Stomach (tissue), 9 donors: ENCODE measurements around the gene B4GALNT3. TPM values are rescaled to one million over a fixed set of nuclear protein-coding genes. Genes with fewer than 3 reads are reported as not detected.

Source experiments
- DNase-seq, 2 donors: peaks; one replicate each; pipeline versions ENCODE4 v3.0.0 to v3.0.0-alpha.2; 2013 to 2019
- H3K27ac ChIP-seq, 5 donors: fragments of 200-600 bp in 4 of 5; sonication (generic) in 4 of 5; one replicate each; pipeline ENCODE4 v1.5.1; 2013 to 2019; ENCODE audit warnings: mild to moderate bottlenecking in 1 of 5, moderate library complexity in 1 of 5
- H3K27me3 ChIP-seq, 3 donors: fragments of 200-600 bp; sonication (generic); one replicate each; pipeline ENCODE4 v1.5.1; 2017 to 2019; ENCODE audit warnings: mixed run types in 1 of 3
- H3K36me3 ChIP-seq, 4 donors: fragments of 200-600 bp; sonication (generic); 1 replicate in 3 of 4; 2 replicates in 1 of 4; pipeline ENCODE4 v1.5.1; 2016 to 2019
- H3K4me1 ChIP-seq, 4 donors: fragments of 200-600 bp; sonication (generic); one replicate each; pipeline ENCODE4 v1.5.1; 2016 to 2019
- H3K4me3 ChIP-seq, 4 donors: fragments of 200-600 bp; sonication (generic) in 3 of 4; one replicate each; pipeline ENCODE4 v1.5.1; 2016 to 2019; ENCODE audit warnings: mild to moderate bottlenecking in 1 of 4
- H3K9me3 ChIP-seq, 4 donors: fragments of 200-600 bp; sonication (generic); one replicate each; pipeline ENCODE4 v1.5.1; 2016 to 2019
- EP300 ChIP-seq: sonication (generic); formaldehyde crosslinking; IDR thresholded peaks from one replicate; pipeline ENCODE4 v1.6.1; 2017; ENCODE audit warnings: antibody characterized with exemption
- POLR2A ChIP-seq, 4 donors: fragments of 450-650 bp; IDR thresholded peaks; one replicate each; pipeline ENCODE4 v1.6.1; 2016; ENCODE audit warnings: antibody characterized with exemption in 4 of 4, control low read depth in 2 of 4, mild to moderate bottlenecking in 1 of 4, moderate library complexity in 1 of 4
- POLR2AphosphoS5 ChIP-seq, 3 donors: sonication (generic); formaldehyde crosslinking; IDR thresholded peaks; one replicate each; pipeline ENCODE4 v1.6.1; 2016; ENCODE audit warnings: antibody characterized with exemption in 3 of 3
- WGBS, 5 donors: extraction: QIAGEN DNeasy Blood & Tissue Kit in 3 of 5; methylation state at CpG; one replicate each; pipeline versions ENCODE4 v1.1.5 to v1.1.7; 2013 to 2018; 5-methylcytosine and 5-hydroxymethylcytosine counted together
- intact Hi-C: fragments of 100-400 bp; cut with DNase I; formaldehyde crosslinking; loops from one replicate; pipeline ENCODE4 v1.15.1; 2023; ENCODE audit warnings: low total_unique reads
- polyA plus RNA-seq, 3 donors: library from polyadenylated mRNA; stranded (reverse); fragments of 200-250 nt; gene quantifications; one replicate each; pipeline ENCODE4 v1.2.3, GENCODE V29; 2013
- total RNA-seq, 5 donors: library from RNA; depleted of rRNA; stranded (reverse); fragments of >200 nt; gene quantifications; one replicate each; pipeline versions ENCODE4 v1.1.0 to v1.2.3, GENCODE V29; 2014 to 2016
- TF ChIP-seq, protein P1 (sequence below), 7 experiments: fragments of 450-650 bp in 4 of 7; fragments of 200-600 bp in 3 of 7; sonication (generic) in 3 of 7; IDR thresholded peaks; one replicate each; pipeline ENCODE4 v1.5.1; 2016 to 2019; ENCODE audit warnings: antibody characterized with exemption in 7 of 7, control low read depth in 2 of 7, mild to moderate bottlenecking in 1 of 7
- donor health status: healthy with polysubstance abuse.
- donor health status: Bipolar disorder and iron deficiency.
- donor health status: healthy.

The B4GALNT3 gene
- total and polyA plus RNA-seq, 8 donors: 20.8 to 332 (median 71.0) TPM

- Histone ChIP-seq H3K27ac (no peak overlapping the region), H3K36me3 (no peaks in the 10 kb centered on the region), H3K4me1 (peaks cover 0 to 8% (median 0%) of the 10 kb centered on the region in 4 donors), H3K4me3 (no peak overlapping the region), H3K9me3 (no peaks in the 10 kb centered on the region), H3K27me3 (peaks cover 0 to 15% (median 0%) of the 10 kb centered on the region in 3 donors)
- DNase-seq: no peak
- TF ChIP-seq POLR2A (IDR thresholded peaks at IDR 0.05) (no peak), POLR2AphosphoS5 (IDR thresholded peaks at IDR 0.05) (no peak), EP300 (no peak)
- TF ChIP-seq, protein P1, sequence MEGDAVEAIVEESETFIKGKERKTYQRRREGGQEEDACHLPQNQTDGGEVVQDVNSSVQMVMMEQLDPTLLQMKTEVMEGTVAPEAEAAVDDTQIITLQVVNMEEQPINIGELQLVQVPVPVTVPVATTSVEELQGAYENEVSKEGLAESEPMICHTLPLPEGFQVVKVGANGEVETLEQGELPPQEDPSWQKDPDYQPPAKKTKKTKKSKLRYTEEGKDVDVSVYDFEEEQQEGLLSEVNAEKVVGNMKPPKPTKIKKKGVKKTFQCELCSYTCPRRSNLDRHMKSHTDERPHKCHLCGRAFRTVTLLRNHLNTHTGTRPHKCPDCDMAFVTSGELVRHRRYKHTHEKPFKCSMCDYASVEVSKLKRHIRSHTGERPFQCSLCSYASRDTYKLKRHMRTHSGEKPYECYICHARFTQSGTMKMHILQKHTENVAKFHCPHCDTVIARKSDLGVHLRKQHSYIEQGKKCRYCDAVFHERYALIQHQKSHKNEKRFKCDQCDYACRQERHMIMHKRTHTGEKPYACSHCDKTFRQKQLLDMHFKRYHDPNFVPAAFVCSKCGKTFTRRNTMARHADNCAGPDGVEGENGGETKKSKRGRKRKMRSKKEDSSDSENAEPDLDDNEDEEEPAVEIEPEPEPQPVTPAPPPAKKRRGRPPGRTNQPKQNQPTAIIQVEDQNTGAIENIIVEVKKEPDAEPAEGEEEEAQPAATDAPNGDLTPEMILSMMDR (IDR thresholded peaks at IDR 0.05): no peak
- intact Hi-C loops: no loop called here
- 44 to 70% (median 54%) methylated on average over 2 of the region's 2 CpGs for WGBS, 5 donors
Observed at GRCh38 chr12:520119-520518, 60.4 kb downstream of the B4GALNT3 start.

- peaks cover 0 to 8% (median 0%) of the 10 kb centered on the region in 4 donors for H3K4me1 ChIP-seq
- intact Hi-C loops: no loop called here
- H3K36me3 ChIP-seq: peaks cover 0 to 9% (median 2%) of the 10 kb centered on the region in 4 donors
- TF ChIP-seq POLR2AphosphoS5 (IDR thresholded peaks at IDR 0.05): no peak
- no peak for TF ChIP-seq POLR2A (IDR thresholded peaks at IDR 0.05)
- TF ChIP-seq EP300: no peak
- TF ChIP-seq, protein P1 (IDR thresholded peaks at IDR 0.05): no peak
- DNase-seq: no peak
- H3K4me3 ChIP-seq: no peak overlapping the region
- 66 to 85% (median 75%) methylated on average over 7 of the region's 7 CpGs for WGBS, 5 donors
- peaks cover 0 to 15% (median 0%) of the 10 kb centered on the region in 3 donors for H3K27me3 ChIP-seq
- H3K27ac ChIP-seq: no peak overlapping the region
- no peaks in the 10 kb centered on the region for H3K9me3 ChIP-seq
Observed at GRCh38 chr12:522692-523378, 63.1 kb downstream of the B4GALNT3 start.

DNA sequence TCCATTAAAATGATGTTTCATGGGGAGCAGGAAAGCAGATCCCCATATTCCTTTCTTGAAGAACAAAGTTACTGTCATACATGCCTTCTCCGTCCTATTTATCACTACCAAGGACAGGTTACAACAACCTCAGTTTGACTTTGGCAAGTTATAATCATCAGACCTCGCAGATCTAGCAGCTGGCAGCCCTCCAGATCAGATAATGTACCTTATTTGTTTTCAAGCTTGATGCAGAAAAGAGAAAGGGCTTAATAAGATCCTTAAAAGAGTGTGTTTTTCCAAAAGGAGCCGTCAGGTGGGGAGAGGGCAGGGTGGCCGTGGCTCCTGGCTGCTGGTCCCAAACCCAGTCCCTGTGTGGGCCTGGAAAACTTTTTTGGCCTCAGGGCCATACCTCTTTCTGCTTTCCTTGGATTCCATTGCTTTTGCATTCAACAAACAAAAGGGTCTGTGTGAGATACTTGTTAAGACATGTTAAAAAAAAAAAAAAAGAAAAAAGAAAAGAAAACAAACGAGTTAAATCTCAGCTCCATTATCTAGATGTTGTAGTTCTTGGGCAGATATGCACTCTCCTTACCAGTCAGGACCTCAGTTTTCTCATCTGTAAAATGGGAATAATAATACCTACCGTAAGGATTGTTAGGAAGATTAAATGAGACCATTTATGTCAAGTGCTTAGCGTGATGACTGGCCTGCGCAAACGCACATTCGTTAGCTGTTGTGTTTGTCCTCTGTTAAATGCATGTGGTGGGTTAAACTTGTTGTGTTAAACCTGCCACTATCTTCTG lies 64.6 kb downstream of the B4GALNT3 start:
- no peak for TF ChIP-seq POLR2A (IDR thresholded peaks at IDR 0.05)
- TF ChIP-seq, protein P1 (IDR thresholded peaks at IDR 0.05): no peak
- no peak for TF ChIP-seq EP300
- TF ChIP-seq POLR2AphosphoS5 (IDR thresholded peaks at IDR 0.05): no peak
- peak; percentile 63 to 65 for DNase-seq
- Histone ChIP-seq H3K36me3 (peaks cover 0 to 9% (median 2%) of the 10 kb centered on the region in 4 donors), H3K4me1 (peaks cover 0 to 8% (median 0%) of the 10 kb centered on the region in 4 donors), H3K27me3 (peaks cover 0 to 8% (median 0%) of the 10 kb centered on the region in 3 donors), H3K9me3 (peaks cover 0 to 5% (median 0%) of the 10 kb centered on the region in 4 donors), H3K4me3 (no peak overlapping the region), H3K27ac (peak overlapping the region in 2 of 5 donors; percentile 23 to 42)
- intact Hi-C loops: no loop called here
- 60 to 70% (median 64%) methylated on average over 10 of the region's 10 CpGs for WGBS, 5 donors

GRCh38 chr12:526089-526488 lies 66.3 kb downstream of the B4GALNT3 start:
- H3K36me3 ChIP-seq: peaks cover 0 to 9% (median 2%) of the 10 kb centered on the region in 4 donors
- no peak overlapping the region for H3K4me3 ChIP-seq
- no peak for DNase-seq
- intact Hi-C loops: no loop called here
- no peak overlapping the region for H3K27ac ChIP-seq
- peaks cover 0 to 7% (median 0%) of the 10 kb centered on the region in 4 donors for H3K9me3 ChIP-seq
- H3K4me1 ChIP-seq: peaks cover 0 to 8% (median 0%) of the 10 kb centered on the region in 4 donors
- TF ChIP-seq, protein P1 (IDR thresholded peaks at IDR 0.05): no peak
- TF ChIP-seq POLR2A (IDR thresholded peaks at IDR 0.05) (no peak), EP300 (no peak), POLR2AphosphoS5 (IDR thresholded peaks at IDR 0.05) (no peak)
- 76 to 90% (median 85%) methylated on average over 6 of the region's 6 CpGs for WGBS, 5 donors
- no peaks in the 10 kb centered on the region for H3K27me3 ChIP-seq
